GM12872 (cell line): ENCODE measurements around the gene ST8SIA1.

Experiments
- CTCF ChIP-seq: IDR thresholded peaks from 3 replicates; pipeline ENCODE4 v1.5.1; 2011; ENCODE audit warnings: low read depth, mild to moderate bottlenecking, low read length, moderate library complexity; ENCODE audit not compliant: insufficient read depth

ST8SIA1 gene

GRCh38 chr12:22169376-22169775 is 165.1 kb downstream of the ST8SIA1 start:
- TF ChIP-seq CTCF, result no peak

- no peak for TF ChIP-seq CTCF
Observed at GRCh38 chr12:22164139-22164538, 170.4 kb downstream of the ST8SIA1 start.

GRCh38 chr12:22163594-22163993 is 170.9 kb downstream of the ST8SIA1 start:
- TF ChIP-seq CTCF, result no peak

- no peak for TF ChIP-seq CTCF
Observed at GRCh38 chr12:22160396-22161003, 174.0 kb downstream of the ST8SIA1 start.
